D341Med (cell line): Measurements from ENCODE around the gene DUSP18.
"Not testable (repeated sequence)": the region's sequence is repeated elsewhere in the genome, so short reads cannot be mapped to it uniquely, and the experiment has no call there.

Experiments
- DNase-seq: peaks from one replicate; pipeline ENCODE4 v3.0.0; 2012; ENCODE audit warnings: low spot score

The DUSP18 gene

GRCh38 chr22:30640361-30640760, 27.3 kb downstream of the DUSP18 start:
- no peak for DNase-seq

- no peak for DNase-seq
Measured at GRCh38 chr22:30637701-30638114, 30.0 kb downstream of the DUSP18 start.

- no peak for DNase-seq
Measured at GRCh38 chr22:30636226-30637077, 31.2 kb downstream of the DUSP18 start.

- DNase-seq: peak; percentile 97
Measured at GRCh38 chr22:30635273-30636225, 32.1 kb downstream of the DUSP18 start, which contains the start of gene SLC35E4. Gene SLC35E4, plus strand, starts transcription at chr22:30635781. Its CDS starts 670 bp downstream, at chr22:30636451.

- peak; percentile 90 for DNase-seq
Measured at GRCh38 chr22:30634471-30635233, 33.0 kb downstream of the DUSP18 start.

GRCh38 chr22:30631469-30631868, 36.2 kb downstream of the DUSP18 start:
- not testable (repeated sequence) for DNase-seq

GRCh38 chr22:30628491-30628890, 39.2 kb downstream of the DUSP18 start:
- no peak for DNase-seq

GRCh38 chr22:30627471-30627870, 40.2 kb downstream of the DUSP18 start:
- DNase-seq: no peak

- no peak for DNase-seq
Measured at GRCh38 chr22:30626413-30626812, 41.3 kb downstream of the DUSP18 start.

GRCh38 chr22:30619909-30620308, 47.8 kb downstream of the DUSP18 start:
- DNase-seq: not testable (repeated sequence)

GRCh38 chr22:30617819-30618218, 49.9 kb downstream of the DUSP18 start:
- DNase-seq: no peak

- DNase-seq: no peak
Measured at GRCh38 chr22:30615543-30615954, 52.1 kb downstream of the DUSP18 start.

GRCh38 chr22:30614879-30615278, 52.8 kb downstream of the DUSP18 start:
- DNase-seq: no peak

- DNase-seq: no peak
Measured at GRCh38 chr22:30614268-30614667, 53.4 kb downstream of the DUSP18 start.

GRCh38 chr22:30612789-30613188, 54.9 kb downstream of the DUSP18 start:
- DNase-seq: no peak
